HG03457 (cell line): ENCODE measurements around the gene SLX1A.
"Not testable (repeated sequence)": the region's sequence is repeated elsewhere in the genome, so short reads cannot be mapped to it uniquely, and the experiment has no call there.

Experiments used
- ATAC-seq: cut with Tn5 transposase; IDR thresholded peaks from one replicate; pipeline ENCODE4 v1.9.1; 2021; ENCODE audit warnings: moderate number of reproducible peaks; ENCODE audit not compliant: unreplicated experiment

The SLX1A gene

DNA sequence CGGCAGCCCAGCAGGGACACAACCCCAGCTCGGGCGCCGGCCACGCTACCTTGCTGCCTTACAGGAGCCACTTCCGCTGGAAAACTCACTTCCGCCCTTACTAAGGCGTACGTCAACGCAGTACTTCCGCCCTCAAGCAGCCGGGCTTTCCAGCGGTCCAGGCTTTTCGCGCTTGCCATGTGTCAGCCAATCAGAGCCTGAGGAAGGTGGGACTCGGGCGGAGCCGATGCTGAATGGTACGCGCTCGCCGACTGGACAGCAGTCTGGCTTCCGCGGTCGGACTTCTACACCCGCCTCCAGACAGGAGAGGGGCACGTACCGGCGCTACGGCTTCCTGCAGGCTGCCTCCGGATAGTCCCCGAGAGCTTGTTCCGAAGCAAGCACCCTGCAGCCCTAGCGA lies at the start of gene SLX1A, which contains the start of gene BOLA2B:
TSS of gene SLX1A (plus strand) at position 261 of the 400 bp plus-strand sequence. CDS start 210 bp downstream, outside the sequence.
TSS of gene BOLA2B (minus strand) at position 52 of the 400 bp plus-strand sequence. CDS start 71 bp downstream, outside the sequence.
- peak; percentile 61 for ATAC-seq

DNA sequence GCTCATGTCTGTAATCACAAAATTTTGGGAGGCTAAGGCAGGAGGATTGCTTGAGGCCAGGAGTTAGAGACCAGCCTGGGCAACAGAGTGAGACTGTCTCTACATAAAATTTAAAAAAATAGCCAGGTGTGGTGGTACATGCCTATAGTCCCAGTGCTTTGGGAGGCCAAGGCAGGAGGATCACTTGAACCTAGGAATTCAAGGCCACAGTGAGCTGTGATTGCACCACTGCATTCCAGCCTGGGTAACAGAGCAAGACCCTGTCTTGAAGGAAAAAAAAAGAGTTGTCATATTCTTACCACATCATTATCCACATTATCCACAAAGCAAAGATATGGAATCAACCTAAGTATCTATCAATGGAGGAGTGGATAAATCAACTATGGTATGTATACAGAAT lies 49.7 kb upstream of the SLX1A start:
- no peak for ATAC-seq

DNA sequence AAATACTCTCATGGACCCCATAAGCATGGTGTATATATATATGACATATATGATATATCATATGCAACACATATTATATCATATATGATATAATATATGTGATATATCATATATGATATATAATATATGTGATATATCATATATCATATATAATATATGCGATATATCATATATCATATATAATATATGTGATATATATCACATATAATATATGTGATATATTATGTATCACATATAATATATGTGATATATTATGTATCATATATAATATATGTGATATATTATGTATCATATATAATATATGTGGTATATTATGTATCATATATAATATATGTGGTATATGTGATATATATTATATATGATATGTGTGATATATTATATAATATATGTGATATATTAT lies 48.8 kb upstream of the SLX1A start:
- no peak for ATAC-seq

GRCh38 chr16:30145657-30146056 lies 48.0 kb upstream of the SLX1A start:
- no peak for ATAC-seq

- no peak for ATAC-seq
These were observed 45.7 kb upstream of the SLX1A start for GRCh38 chr16:30147843-30148510.

DNA sequence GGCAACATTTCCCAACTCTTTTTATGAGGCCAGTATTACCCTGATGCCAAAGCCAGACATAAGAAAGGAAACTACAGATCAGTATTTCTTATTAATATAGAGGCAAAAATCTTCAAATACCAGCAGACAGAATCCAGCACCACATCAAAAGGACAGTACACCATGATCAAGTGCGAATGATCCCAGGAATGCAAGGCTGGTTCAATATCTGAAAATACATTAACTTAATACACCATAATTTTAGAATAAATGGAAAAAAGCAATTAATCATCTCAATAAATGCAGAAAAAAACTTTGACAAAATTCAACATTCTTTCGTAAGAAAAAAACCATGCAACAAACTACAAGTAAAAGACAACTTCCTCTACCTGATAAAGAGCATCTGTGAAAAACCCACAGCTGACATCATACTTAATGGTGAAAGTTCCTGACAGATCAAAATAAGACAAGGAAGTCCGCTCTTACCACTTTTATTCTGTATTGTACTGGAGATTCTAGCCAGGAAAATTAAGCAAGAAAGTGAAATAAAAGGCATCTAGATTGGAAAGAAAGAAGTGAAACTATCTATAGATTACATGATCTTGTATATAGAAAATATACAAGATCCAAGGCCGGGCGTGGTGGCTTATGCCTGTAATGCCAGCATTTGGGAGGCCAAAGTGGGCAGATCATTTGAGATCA lies 44.3 kb upstream of the SLX1A start:
- no peak for ATAC-seq

GRCh38 chr16:30151091-30151490 lies 42.6 kb upstream of the SLX1A start:
- no peak for ATAC-seq

DNA sequence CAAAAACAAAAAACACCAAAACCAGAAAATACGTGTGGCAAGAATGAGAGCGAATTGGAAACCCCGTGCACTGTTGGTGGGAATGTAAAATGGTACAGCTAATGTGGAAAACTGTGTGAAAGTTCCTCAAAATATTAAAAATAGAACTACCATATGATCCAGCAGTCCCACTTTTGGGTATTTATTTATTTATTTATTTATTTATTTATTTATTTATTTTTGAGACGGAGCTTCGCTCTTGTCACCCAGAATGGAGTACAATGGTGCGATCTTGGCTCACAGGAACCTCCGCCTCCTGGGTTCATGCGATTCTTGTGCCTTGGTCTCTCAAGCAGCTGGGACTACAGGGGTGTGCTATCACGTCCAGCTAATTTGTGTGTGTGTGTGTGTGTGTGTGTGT lies 41.2 kb upstream of the SLX1A start:
- no peak for ATAC-seq

DNA sequence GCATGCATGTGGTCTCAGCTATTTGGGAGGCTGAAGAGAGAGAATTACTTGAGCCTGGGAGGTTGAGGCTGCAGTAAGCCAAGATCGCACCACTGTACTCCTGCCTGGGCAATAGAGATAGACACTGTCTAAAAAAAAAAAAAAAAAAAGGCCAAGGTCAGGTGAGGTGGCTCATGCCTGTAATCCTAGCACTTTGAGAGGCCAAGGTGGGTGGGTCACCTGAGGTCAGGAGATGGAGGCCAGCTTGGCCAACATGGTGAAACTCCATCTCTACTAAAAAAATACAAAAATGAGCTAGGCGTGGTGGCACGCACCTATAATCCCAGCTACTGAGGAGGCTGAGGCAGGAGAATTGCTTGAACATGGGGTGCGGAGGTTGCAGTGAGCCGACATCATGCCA lies 38.5 kb upstream of the SLX1A start:
- ATAC-seq, result no peak

GRCh38 chr16:30157214-30157613 lies 36.5 kb upstream of the SLX1A start:
- no peak for ATAC-seq

- no peak for ATAC-seq
These were observed 30.1 kb upstream of the SLX1A start for GRCh38 chr16:30163538-30163937.

DNA sequence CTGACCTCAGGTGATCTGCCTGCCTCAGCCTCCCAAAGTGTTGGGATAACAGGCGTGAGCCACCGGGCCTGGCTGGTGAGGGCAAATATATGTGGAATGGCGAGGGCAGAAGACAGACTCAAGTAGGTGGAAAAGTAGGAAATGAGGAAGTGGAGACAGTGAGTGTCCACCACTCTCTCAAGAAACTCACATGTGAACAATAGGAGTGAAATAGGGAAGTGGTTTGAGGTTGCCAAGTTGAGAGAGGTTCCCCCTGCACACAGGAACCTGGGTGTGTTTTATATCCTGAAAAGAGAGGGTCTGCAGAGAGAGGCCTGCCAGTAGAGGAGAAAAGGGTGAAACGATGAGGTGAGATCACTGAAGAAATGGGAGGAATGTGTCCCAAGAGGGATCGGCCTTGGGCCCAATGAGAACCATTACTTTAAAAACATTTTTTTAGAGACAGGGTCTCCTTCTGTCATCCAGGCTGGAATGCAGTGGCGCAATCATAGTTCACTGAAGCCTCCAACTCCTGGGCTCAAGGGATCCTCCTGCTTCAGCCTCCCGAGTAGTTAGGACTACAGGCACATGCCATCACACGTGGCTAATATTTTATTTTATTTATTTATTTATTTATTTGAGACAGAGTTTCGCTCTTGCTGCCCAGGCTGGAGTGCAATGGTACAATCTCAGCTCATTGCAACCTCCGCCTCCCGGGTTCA lies 27.3 kb upstream of the SLX1A start:
- no peak for ATAC-seq

DNA sequence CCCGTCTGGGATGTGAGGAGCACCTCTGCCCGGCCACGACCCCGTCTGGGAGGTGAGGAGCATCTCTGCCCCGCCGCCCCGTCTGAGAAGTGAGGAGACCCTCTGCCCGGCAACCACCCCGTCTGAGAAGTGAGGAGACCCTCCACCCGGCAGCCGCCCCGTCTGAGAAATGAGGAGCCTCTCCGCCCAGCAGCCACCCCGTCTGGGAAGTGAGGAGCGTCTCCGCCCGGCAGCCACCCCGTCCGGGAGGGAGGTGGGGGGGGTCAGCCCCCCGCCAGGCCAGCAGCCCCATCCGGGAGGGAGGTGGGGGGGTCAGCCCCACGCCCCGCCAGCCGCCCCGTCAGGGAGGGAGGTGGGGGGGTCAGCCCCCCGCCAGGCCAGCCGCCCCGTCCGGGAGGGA lies 24.9 kb upstream of the SLX1A start:
- not testable (repeated sequence) for ATAC-seq

- not testable (repeated sequence) for ATAC-seq
These were observed 24.3 kb upstream of the SLX1A start for GRCh38 chr16:30169416-30169815.

DNA sequence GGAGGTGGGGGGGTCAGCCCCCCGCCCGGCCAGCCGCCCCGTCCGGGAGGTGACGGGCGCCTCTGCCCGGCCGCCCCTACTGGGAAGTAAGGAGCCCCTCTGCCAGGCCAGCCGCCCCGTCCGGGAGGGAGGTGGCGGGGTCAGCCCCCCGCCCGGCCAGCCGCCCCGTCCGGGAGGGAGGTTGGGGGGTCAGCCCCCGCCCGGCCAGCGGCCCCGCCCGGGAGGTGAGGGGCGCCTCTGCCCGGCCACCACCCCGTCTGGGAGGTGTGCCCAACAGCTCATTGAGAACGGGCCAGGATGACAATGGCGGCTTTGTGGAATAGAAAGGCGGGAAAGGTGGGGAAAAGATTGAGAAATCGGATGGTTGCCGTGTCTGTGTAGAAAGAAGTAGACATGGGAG lies 23.5 kb upstream of the SLX1A start:
- ATAC-seq, result not testable (repeated sequence)

DNA sequence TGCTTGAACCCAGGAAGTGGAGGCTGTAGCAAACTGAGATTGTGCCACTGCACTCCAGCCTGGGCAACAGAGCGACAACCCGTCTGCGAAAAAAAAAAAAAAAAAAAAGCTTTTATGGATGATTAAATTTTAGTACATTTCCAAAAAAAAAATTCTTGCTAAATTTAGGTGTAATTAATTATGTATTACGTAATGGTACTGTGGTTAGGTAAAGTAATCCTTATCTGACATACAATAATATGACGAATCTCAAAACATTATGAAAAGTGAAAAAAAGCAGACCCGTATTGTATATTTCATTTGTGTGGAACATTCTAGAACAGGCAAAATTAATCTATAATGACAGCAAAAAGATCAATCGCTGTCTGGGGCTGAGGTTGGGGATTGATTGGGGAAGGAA lies 20.6 kb upstream of the SLX1A start:
- ATAC-seq, result no peak

DNA sequence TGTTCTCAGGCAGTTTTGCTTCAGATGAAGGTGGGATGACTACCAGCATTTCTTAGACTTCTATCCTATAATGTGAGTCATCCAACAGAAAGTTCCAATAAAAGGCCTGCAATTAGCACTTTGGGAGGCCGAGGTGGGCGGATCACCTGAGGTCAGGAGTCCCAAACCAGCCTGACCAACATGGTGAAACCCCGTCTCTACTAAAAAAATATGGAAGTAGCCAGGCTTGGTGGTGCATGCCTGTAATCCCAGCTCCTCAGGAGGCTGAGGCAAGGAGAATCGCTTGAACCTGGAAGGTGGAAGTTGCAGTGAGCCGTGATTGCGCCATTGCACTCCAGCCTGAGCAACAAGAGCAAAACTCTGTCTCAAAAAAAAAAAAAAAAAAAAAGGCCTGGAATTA lies 16.8 kb upstream of the SLX1A start:
- not testable (repeated sequence) for ATAC-seq

DNA sequence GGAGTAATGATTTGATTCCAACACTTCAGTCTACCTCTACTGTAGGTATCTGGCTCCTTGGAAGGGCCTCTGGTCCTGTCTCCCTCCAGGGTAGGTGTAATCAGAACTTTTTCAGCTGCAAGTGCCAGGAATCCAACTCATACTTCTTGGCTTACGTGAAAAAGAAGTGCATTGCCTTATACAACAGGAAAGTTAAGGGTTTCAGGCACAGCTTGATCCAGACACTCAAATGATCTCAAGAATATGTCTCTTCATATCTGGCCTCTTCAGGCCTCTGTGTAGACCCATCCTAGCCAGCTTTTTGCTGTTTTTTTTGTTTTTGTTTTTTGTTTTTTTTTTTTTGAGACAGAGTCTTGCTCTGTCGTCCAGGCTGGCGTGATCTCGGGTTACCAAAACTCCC lies 14.5 kb upstream of the SLX1A start:
- ATAC-seq, result no peak

DNA sequence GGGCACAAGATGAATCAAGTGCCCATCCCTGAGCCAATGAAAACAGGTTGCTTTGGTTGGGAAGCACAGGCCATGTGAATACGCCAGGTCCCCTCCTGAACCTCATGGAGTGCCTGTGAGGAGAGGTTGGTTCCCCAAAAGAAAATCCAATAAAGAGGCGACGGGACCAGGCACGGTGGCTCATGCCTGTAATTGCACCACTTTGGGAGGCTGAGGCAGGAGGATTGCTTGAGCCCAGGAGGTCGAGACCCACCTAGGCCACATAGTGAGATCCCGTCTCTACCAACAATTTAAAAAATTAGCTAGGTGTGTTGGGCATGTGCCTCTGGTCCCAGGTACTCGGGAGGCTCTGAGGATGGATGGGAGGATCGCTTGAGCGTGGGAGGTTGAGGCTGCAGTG lies 13.7 kb upstream of the SLX1A start:
- no peak for ATAC-seq

GRCh38 chr16:30180741-30181140 lies 12.9 kb upstream of the SLX1A start:
- ATAC-seq, result no peak

DNA sequence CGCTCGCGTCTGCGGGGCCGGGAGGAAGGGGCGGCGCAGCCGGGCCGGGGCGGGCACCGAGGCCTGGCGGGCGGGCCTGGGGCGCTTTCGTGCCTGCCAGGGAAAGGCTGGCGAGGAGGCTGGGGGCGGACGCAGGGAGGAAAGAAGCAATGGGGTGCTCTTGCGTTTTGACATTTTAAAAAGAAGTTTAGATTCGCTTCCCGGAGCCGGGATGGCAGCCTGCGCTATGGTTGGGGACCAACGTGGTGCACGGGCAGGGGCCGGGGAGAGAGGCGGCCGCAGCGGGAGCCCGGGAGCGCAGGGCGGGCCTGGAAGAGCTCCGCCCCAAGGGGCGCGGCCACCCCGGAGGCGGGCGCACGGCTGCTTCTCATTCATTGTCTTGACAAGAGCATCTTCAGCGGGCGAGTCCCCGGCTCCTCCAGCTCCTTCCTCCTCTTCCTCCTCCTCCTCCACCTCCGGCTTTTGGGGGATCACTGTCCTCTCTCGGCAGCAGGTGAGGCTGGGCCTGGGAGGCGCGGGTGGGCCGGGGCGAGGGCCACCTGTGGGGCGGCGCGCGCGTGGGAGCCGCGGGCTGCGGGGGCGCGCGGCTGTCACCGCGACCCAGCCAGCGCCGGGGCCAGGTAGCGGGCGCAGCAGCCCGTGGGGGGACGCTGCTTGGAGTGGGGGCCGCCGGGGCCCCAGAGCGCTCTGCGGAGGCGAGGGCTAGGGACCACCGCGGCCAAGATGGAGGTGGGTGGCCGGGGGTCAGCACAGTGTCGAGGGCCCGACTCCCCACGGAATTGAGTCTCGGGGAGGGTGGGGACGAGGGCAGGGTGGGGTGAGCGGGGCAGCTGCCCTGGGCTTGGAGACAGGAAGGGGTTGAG lies 10.2 kb upstream of the SLX1A start, which contains the start of gene CORO1A:
TSS of gene CORO1A (plus strand) at position 370 of the 863 bp plus-strand sequence. CDS start 1,608 bp downstream, outside the sequence.
- peak; percentile 39 for ATAC-seq
